Amniotic epithelial cell (primary cell): ENCODE measurements around the gene TEX11.
A peak's percentile ranks its signal among the peaks of the same experiment; 100 is the strongest.
"Not testable (repeated sequence)": the region's sequence is repeated elsewhere in the genome, so short reads cannot be mapped to it uniquely, and the experiment has no call there.

ENCODE experiments used
- DNase-seq: peaks from one replicate; pipeline ENCODE4 v3.0.0-alpha.2; 2010; ENCODE audit warnings: low read depth

TEX11 gene

DNA sequence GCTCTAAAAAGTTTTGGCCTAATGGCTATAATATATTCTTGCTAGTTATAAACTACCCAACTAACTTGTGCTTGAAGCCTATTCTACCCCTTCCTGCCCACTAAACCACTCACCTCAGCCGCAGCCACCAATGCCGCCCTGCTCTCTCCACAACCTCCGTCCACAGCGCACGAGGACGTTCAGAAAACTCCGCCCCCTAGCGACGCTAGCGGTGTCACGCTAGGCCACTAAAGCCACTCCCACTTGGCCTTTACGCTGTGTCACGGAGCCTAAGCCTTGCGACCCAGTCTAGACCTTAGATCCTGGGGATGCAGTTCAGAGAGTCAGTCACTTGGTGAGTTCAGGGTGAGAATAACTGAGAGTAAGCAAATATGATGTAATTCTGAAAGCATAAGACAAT, at the start of gene TEX11:
Gene TEX11, minus strand, starts transcription at position 171 of the 400 bp plus-strand sequence. CDS start 922 bp downstream, outside the sequence.
- DNase-seq: no peak

DNA sequence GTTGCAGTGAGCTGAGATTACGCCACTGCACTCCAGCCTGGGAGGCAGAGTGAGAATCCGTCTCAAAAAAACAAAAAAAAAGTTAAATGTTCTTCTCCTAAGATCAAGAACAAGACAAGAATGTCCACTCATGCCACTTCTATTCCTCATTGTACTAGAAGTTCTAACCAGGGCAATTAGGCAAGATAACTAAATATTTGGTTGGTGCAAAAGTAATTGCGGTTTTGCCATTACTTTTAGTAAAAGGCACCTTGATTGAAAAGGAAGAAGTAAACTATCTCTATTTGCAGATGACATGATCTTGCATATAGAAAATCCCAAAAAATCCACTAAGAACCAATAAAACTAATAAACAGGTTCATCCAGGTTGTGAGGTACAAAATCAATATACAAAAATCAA, 46.4 kb upstream of the TEX11 start:
- no peak for DNase-seq

DNA sequence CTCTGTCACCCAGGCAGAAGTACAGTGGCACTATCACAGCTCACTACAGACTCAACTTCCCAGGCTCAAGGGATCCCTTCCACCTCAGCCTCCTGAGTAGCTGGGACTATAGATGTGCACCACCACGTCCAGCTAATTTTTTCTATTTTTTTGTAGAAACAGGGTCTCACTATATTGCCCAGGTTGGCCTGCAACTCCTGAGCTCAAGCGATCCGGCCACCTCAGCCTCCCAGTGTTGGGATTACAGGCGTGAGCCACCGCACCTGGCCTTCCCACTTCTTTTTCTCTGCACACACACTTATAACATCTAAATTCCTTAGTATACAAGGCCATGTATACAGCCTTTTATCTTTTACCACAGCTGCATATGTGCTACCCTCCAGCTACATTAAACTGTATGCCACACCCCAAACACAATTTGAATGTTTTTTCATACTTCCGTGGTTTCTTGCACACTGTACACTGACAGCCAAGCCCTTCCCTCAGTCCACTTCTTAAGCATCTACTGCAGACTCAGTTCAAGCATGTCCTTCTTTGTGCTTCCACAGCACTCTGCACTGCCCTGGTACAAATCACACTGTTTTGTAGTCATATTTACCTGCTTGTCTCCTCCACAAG, 15.9 kb upstream of the TEX11 start:
- DNase-seq: no peak

DNA sequence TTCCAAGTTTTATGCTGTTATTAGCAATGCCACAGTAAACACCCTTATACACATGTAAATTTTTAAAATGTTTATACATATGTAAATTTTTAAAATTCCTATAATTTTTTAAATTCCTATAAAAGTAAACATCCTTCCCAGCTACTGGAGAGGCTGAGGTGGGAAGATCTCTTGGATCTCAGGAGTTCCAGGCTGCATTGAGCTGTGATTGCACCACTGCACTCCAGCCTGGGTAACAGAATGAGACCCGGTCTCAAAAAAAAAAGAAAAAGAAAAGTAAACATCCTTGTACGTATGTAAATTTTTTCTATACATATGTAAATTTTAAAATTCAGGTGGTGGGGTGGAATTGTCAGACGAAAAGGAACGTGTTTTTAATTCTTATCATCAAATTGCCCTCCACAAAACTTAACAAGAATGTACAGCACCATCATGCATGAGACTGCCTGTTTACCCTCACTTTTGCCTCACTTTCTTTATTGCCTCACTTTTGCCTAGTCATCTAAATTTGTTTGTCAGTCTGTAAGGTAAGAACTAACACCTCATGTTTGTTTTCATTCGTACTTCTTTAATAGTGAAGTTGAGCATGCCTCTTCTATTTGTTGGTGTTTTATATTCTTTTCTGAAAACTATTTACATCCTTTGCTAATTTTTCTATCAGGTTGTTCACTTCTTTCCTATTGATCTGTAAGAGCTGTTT, 14.4 kb upstream of the TEX11 start:
- DNase-seq: peak; percentile 2

DNA sequence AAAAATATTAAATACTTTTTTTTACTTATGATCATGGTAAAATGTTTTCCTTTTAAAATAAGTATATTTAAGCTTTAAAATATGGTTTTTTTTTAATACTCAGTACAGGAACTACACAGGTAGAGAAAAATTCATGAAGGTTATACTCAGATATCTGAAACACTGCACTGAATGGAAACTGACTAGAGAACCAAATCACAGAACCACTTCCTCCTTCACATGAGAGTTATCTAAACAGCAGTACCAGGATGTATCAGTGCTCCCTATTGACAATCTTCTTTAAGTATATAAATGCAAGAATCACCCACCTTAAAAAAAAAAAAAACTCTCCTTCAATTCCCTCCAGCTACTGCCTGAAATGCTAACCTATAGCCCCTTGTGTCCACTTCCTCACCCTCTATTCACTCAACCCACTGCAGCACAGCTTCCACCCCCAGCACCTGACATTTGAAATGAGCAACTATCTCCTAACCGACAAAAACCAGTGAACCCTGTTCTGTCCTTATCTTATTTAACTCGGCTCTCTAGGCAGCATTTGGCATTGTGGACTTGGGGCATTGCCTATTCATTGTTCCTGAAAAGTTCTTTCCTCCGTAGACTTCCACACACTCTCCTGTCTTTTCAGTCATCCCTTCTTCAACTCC, 13.3 kb upstream of the TEX11 start:
- no peak for DNase-seq

DNA sequence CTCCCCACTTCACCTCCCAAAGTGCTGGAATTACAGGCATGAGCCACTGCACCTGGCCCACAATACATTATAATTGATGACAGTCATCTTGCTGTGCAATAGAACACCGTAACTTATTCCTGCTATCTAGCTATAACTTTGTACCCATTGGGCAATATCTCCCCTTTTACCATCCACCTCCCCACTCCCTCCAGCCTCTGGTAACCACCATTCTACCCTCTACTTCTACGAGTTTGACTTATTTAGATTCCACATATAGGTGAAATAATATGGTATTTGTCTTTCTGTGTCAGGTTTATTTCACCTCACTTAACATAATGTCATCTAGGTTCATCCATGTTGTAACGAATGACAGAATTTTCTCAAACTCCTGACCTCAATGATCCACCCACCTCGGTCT, 8.2 kb upstream of the TEX11 start:
- no peak for DNase-seq

DNA sequence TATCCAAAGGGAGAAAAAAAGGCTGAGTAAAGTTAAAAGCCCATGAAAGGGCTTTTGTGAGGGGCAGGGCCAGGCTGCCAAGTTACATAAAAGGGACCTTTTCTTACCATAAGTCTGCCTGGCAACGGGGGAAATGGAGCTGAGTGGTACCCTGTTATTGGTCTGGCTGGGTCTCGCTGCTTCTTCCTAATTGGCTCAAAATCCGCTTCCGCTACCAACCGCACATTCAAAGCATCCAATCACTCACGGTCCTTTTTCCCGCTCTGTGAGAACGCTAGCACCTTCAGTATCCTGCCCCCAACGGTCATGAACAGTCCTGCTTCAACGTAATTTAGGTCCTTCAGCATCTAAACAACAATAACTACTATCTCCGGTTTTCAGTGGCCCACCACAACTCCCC, 611 bp downstream of the TEX11 start:
- no peak for DNase-seq

DNA sequence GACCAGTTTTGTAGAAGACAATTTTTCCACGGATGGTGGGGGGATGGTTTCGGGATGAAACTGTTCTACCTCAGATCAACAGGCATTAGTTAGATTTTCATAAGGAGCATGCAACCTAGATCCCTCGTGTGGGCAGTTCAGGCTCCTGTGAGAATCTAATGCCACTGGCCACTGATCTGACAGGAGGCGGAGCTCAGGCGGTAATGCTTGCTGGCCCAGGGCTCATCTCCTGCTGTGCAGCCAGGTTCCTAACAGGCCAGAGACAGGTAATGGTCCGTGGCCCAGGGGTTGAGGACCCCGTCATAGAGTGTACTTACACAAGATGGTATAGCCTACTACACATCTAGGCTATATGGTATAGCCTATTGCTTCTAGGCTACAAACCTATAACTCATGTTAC, 7.0 kb downstream of the TEX11 start:
- no peak for DNase-seq

DNA sequence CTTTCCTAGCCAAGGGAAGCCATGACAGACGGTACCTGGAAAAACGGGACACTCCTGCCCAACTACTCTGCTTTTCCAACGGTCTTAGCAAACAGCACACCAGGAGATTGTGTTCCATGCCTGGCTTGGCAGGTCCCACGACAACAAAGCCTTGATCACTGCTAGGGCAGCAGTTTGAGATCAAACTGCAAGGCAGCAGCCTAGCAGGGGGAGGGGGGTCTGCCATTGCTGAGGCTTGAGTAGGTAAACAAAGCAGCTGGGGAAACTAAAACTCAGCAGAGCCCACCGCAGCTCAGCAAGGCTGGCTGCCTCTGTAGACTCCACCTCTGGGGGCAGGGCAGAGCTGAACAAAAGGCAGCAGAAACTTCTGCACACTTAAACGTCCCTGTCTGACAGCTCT, 18.1 kb downstream of the TEX11 start:
- DNase-seq: not testable (repeated sequence)

DNA sequence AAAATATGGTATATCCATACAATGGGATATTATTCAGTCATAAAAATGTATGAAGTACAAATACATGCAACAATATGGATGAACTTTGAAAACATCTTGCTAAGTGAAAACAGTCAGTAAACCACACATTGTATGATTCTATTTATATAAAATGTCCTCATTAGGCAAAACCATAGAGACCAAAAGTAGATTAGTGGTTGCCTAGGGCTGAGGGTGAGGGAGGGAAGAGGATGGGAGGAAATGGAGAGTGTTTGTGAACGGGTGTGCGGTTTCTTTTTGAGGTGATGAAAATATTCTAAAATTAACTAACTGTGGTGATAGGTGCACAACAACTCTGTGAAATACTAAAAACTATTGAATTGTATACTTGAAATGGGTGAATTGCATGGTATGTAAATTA, 29.6 kb downstream of the TEX11 start:
- DNase-seq: no peak

DNA sequence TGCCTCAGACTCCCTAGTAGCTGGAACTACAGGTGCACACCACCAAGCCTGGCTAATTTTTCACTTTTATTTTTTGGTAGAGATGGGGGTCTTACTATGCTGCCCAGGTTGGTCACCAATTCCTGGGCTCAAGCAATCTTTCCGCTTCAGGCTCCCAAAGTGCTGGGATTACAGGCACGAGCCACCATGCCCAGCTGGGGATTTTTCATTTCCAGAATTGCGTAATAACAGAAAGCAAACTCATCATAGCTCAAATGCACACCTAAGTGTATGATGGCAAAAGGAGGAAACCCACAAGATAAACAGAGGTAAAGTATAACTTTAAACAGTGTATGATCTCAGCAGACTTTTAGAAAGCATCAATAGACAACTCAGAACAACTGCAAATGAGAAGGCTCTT, 56.2 kb downstream of the TEX11 start:
- DNase-seq: no peak

DNA sequence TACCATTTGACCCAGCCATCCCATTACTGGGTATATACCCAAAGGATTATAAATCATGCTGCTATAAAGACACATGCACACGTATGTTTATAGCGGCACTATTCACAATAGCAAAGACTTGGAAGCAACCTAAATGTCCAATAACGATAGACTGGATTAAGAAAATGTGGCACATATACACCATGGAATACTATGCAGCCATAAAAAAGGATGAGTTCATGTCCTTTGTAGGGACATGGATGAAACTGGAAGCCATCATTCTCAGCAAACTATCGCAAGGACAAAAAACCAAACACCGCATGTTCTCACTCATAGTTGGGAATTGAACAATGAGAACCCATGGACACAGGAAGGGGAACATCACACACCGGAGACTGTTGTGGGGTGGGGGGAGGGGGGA, 64.4 kb downstream of the TEX11 start:
- DNase-seq: not testable (repeated sequence)

DNA sequence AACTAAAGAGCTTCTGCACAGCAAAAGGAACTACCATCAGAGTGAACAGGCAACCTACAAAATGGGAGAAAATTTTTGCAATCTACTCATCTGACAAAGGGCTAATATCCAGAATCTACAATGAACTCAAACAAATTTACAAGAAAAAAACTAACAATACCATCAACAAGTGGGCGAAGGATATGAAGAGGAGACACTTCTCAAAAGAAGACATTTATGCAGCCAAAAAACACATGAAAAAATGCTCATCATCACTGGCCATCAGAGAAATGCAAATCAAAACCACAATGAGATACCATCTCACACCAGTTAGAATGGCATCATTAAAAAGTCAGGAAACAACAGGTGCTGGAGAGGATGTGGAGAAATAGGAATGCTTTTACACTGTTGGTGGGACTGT, 64.9 kb downstream of the TEX11 start:
- DNase-seq: not testable (repeated sequence)

DNA sequence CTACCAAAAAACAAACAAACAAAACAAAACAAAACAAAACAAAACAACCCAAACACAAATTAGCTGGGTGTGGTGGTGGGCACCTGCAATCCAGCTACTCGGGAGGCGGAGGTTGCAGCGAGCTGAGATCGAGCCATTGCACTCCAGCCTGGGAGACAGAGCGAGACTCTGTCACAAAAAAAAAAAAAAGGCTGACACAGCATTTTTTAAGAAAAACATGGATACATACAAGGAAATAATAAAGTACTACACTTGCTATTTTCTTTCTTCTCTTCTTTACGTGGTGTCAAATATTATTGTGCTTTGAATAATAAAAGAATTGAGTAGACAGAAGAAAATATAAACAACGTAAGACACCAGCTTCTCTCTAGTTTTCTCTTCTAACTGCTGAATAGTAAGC, 73.9 kb downstream of the TEX11 start:
- no peak for DNase-seq

DNA sequence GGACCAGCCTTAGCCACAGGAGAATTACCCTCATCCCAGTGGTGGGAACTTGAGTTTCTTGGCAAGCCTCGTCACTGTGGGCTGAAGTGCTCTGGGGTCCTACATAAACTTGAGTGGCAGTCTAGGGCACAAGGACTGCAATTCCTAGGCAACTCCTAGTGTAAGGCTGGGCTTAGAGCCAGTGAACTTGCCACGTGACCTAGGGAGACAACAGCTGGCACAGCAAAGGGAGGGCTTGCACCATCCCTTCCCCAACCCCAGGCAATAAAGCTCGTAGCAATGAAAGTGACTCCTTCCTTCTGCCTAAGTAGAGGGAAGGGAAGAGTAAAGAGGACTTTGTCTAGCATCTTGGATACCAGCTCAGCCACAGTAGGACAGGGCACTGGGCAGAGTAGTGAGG, 81.8 kb downstream of the TEX11 start:
- no peak for DNase-seq

DNA sequence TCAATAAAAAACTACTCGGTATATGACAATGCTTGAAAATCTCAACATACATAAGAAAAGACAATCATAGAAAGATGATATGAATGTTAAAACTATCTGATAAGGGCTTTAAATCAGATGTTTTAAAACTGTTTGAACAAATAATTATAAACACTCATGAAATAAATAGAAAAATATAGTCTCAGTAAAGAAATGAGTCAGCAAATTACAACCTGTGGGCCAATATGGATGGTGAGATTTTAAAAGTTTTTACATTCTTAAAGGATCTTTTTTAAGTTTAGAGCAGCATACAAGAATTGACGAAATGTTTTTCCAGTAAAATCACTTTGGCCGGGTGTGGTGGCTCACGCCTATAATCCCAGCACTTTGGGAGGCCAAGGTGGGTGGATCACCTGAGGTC, 83.1 kb downstream of the TEX11 start:
- DNase-seq: no peak

DNA sequence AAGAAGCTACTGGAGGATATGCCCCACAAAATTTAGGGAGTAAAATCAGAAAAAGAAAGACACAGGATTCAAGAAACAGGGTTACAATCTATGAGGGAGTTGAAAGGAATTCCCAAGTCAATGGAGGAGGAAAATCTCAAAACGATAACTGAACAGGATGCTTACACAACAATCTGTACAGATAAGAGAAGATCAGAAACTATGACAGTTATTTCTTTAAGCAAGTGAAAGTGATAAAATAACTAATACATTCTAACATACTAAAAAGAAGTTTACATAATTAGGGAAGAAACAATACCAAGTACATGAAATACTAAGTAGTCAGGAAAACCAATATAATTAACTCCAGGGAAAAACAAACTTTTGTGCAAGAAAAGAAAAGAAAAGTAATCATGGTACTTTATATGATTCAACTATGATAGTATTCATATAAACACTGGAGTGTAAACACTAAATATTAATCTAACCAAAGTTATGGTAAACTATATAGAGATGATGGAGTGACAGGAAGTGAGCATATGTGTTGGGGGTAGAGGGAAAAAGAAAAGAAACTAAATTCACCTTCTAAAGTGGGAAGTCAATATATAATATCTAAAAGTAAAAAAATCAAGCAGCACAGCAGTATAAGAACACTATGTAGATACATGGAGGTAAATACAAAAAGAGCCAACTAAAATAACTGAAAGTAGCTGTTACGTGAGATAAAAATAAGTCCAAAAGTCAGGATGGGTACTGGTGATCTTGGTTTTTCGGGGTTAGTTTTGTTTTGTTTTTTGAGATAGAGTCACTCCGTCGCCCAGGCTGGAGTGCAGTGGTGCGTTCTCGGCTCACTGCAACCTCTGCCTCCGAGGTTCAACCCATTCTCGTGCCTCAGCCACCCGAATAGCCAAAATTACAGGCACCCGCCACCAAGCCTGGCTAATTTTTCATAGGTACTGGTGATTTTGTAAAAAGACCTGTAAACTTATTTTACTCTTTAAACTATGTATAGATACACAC, 99.3 kb downstream of the TEX11 start:
- DNase-seq: no peak

DNA sequence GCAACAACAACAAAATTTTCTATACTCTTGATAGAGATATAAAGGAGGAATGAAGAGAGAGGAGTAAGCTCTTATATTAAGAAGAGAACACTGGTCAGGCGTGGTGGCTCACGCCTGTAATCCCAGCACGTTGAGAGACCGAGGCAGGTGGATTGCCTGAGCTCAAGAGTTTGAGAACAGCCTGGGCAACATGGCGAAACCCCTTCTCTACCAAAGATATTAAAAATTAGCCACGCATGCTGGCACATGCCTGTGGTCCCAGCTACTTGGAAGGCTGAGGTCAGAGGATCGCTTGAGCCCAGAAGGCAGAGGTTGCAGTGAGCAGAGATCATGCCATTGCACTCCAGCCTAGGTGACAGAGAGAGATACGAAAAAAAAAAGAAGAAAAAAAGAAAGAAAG, 102.4 kb downstream of the TEX11 start:
- no peak for DNase-seq

DNA sequence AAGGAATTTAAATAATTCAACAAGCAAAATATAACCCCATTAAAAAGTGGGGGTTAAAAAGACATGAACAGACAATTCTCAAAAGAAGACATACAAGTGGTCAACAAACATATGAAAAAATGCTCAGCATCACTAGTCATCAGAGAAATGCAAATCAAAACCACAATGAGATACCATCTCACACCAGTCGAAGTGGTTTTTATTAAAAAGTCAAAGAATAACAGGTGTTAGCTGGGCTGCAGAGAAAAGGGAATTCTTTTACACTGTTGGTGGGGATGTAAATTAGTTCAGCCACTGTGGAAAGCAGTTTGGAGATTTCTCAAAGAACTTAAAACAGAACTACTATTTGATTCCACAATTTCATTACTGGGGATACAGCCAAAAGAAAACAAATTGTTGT, 111.8 kb downstream of the TEX11 start:
- DNase-seq: not testable (repeated sequence)

DNA sequence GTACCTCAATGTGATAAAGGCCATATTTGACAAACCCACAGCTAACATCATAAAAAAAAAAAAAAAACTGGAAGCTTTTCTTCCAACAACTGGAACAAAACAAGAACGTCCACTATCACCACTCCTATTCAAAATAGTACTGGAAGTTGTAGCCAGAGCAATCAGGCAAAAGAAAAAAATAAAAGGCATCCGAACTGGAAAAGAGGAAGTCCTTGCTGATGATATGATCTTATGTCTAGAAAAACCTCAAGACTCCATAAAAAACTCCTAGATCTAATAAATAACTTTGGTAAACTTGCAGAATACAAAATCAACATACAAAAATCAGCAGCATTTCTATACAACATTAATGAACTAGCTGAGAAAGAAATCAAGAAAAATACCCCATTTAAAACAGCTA, 134.3 kb downstream of the TEX11 start:
- DNase-seq: no peak

DNA sequence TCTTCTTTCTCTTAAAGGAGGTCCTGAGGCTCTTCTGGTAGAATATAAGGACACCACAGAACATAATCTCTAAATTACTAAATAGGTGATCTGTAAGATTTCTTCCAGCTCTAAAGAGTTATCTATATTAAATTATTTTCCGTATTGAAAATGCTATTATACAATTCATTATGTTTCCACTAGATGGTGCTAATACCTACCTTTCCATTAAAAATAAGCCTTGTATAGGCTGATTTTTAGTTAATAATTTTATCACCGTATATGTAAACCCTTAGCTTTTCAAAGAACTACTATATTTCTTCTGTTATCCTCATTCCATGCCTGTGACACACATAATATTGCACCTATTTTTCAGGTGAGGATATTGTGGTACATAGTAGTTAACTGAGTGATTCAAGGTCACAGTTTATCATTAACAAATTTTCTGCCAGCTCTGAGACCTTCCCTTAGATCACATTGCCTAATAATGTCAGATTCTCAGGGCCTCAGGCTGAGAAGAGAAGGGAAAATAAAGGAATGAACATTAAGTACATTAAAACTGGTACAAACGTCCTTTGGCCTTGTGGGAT, 138.8 kb downstream of the TEX11 start:
- DNase-seq: peak; percentile 1

DNA sequence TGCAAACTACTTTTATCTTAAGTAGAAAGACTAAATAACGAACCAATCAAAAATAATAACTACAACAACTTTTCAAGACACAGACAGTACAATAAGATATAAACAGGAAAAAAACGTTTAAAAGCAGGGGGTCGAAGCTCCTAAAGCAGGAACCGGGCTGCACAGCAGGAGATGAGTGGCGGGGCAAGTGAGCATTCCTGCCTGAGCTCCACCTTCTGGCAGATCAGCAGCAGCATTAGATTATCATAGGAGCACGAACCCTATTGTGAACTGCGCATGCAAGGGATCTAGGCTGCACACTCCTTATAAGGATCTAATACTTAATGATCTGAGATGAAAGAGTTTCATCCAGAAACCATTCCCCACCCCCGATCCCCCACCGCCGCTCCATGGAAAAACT, 146.2 kb downstream of the TEX11 start:
- DNase-seq: no peak
